ENCODE measurements around the gene PRUNE1. TPM values are rescaled to one million over a fixed set of nuclear protein-coding genes. Genes with fewer than 3 reads are reported as not detected.

Gene PRUNE1
- total RNA-seq, 1 experiment from 2014 or later, result 30.7 TPM

- ChIA-PET POLR2A (ENCODE audit: unreplicated experiment) (no interaction called here), CTCF (no interaction called here)
- intact Hi-C loops (cut with micrococcal nuclease; ENCODE audit: unreplicated experiment), result no loop called here
- Histone ChIP-seq H3K27me3 (ENCODE audit: insufficient read depth, low read depth) (no peaks in the 10 kb centered on the region), H4K20me1 (ENCODE audit: insufficient read depth) (no peaks in the 10 kb centered on the region), H3F3A (ENCODE audit: insufficient read depth, low read depth) (no peaks in the 10 kb centered on the region), H3K9me2 (ENCODE audit: insufficient read depth) (no peaks in the 10 kb centered on the region), H3K4me3 (no peak overlapping the region), H3K4me2 (no peak overlapping the region), H3K36me3 (ENCODE audit: low read depth) (no peaks in the 10 kb centered on the region), H3K4me1 (replicated peaks; ENCODE audit: insufficient read depth) (peaks cover 12% of the 10 kb centered on the region), H3K9me3 (ENCODE audit: insufficient read depth, low read depth) (no peaks in the 10 kb centered on the region), H3K27ac (no peak overlapping the region), H2AFZ (no peak overlapping the region), H3K79me2 (ENCODE audit: low read depth) (no peaks in the 10 kb centered on the region)
- DNase-seq, result no peak
- BruUV-seq (replicated peaks), result no TSS peak
- TF ChIP-seq CTCF (conservative IDR thresholded peaks at IDR 0.05) (no peak), EZH2 (IDR thresholded peaks at IDR 0.05; ENCODE audit: low read depth) (no peak)
Observed at GRCh38 chr1:151039521-151039920, 31.3 kb downstream of the PRUNE1 start.

- Histone ChIP-seq H3F3A (ENCODE audit: insufficient read depth, low read depth) (0 out of 2 replicates have a peak, but pooled peaks cover 7% of the 10 kb centered on the region), H3K4me1 (replicated peaks; ENCODE audit: insufficient read depth) (no peaks in the 10 kb centered on the region; the same call in 1 of the 2 replicates), H3K36me3 (ENCODE audit: low read depth) (no peaks in the 10 kb centered on the region), H3K27ac (no peak overlapping the region), H3K4me3 (no peak overlapping the region), H3K9me2 (ENCODE audit: insufficient read depth) (no peaks in the 10 kb centered on the region), H2AFZ (no peak overlapping the region), H3K4me2 (no peak overlapping the region), H4K20me1 (ENCODE audit: insufficient read depth) (no peaks in the 10 kb centered on the region), H3K27me3 (ENCODE audit: insufficient read depth, low read depth) (no peaks in the 10 kb centered on the region), H3K79me2 (ENCODE audit: low read depth) (no peaks in the 10 kb centered on the region), H3K9me3 (ENCODE audit: insufficient read depth, low read depth) (no peaks in the 10 kb centered on the region)
- POLR2A ChIA-PET (ENCODE audit: unreplicated experiment), result no interaction called here
- CTCF ChIA-PET, result no interaction called here
- no TSS peak for BruUV-seq (replicated peaks)
- no peak for DNase-seq
- intact Hi-C loops (cut with micrococcal nuclease; ENCODE audit: unreplicated experiment), result no loop called here
- no peak for TF ChIP-seq EZH2 (IDR thresholded peaks at IDR 0.05; ENCODE audit: low read depth)
- no peak for TF ChIP-seq CTCF (conservative IDR thresholded peaks at IDR 0.05)
Observed at GRCh38 chr1:151043163-151043562, 34.9 kb downstream of the PRUNE1 start.

- DNase-seq, result peak in 1 of 2 experiments; percentile 70
- H3K36me3 ChIP-seq (ENCODE audit: low read depth), result 0 out of 2 replicates have a peak, but pooled peaks cover 5% of the 10 kb centered on the region
- H4K20me1 ChIP-seq (ENCODE audit: insufficient read depth), result no peaks in the 10 kb centered on the region
- POLR2A ChIA-PET (ENCODE audit: unreplicated experiment), result interaction anchor here (0.6 to 0.7 kb wide), 2 partner anchors 41 to 101 kb away, joined by 3 to 4 read pairs; no protein-coding TSS in a partner anchor
- intact Hi-C loops (cut with micrococcal nuclease; ENCODE audit: unreplicated experiment), result loop anchor here (1.0 kb wide), 1 partner anchor 39 kb away; the partner anchor contains the start of gene PRUNE1
- no peaks in the 10 kb centered on the region for H3K9me3 ChIP-seq (ENCODE audit: insufficient read depth, low read depth)
- peak within 1 kb of the TSS; percentile 89 for H2AFZ ChIP-seq
- H3K27me3 ChIP-seq (ENCODE audit: insufficient read depth, low read depth), result no peaks in the 10 kb centered on the region
- H3K4me2 ChIP-seq, result peak within 1 kb of the TSS; percentile 97
- TF ChIP-seq CTCF (conservative IDR thresholded peaks at IDR 0.05) (no peak), EZH2 (IDR thresholded peaks at IDR 0.05; ENCODE audit: low read depth) (no peak)
- no TSS peak for BruUV-seq (replicated peaks)
- H3F3A ChIP-seq (ENCODE audit: insufficient read depth, low read depth), result peaks cover 32% of the 10 kb centered on the region
- CTCF ChIA-PET, result interaction anchor here (0.6 to 1.1 kb wide), 3 partner anchors 10 to 1943 kb away, joined by 3 to 5 read pairs (median 5); no protein-coding TSS in a partner anchor
- peak within 1 kb of the TSS; percentile 66 for H3K4me3 ChIP-seq
- H3K27ac ChIP-seq, result peak within 1 kb of the TSS; percentile 9
- H3K9me2 ChIP-seq (ENCODE audit: insufficient read depth), result no peaks in the 10 kb centered on the region
- peaks cover 5% of the 10 kb centered on the region for H3K4me1 ChIP-seq (replicated peaks; ENCODE audit: insufficient read depth)
- H3K79me2 ChIP-seq (ENCODE audit: low read depth), result no peaks in the 10 kb centered on the region
Observed at GRCh38 chr1:151047591-151047924, 39.3 kb downstream of the PRUNE1 start, which contains the start of gene C1orf56. C1orf56 (plus strand) TSS chr1:151047751; CDS start chr1:151047848, 97 bp downstream.
